GM18907 (cell line): ENCODE results near the gene SIPA1L3.
"Not testable (repeated sequence)": the region's sequence is repeated elsewhere in the genome, so short reads cannot be mapped to it uniquely, and the experiment has no call there.

ENCODE experiments used
- ATAC-seq: cut with Tn5 transposase; IDR thresholded peaks from one replicate; pipeline ENCODE4 v1.9.1; 2021; ENCODE audit warnings: mild to moderate bottlenecking, moderate library complexity; ENCODE audit not compliant: unreplicated experiment

The SIPA1L3 gene

DNA sequence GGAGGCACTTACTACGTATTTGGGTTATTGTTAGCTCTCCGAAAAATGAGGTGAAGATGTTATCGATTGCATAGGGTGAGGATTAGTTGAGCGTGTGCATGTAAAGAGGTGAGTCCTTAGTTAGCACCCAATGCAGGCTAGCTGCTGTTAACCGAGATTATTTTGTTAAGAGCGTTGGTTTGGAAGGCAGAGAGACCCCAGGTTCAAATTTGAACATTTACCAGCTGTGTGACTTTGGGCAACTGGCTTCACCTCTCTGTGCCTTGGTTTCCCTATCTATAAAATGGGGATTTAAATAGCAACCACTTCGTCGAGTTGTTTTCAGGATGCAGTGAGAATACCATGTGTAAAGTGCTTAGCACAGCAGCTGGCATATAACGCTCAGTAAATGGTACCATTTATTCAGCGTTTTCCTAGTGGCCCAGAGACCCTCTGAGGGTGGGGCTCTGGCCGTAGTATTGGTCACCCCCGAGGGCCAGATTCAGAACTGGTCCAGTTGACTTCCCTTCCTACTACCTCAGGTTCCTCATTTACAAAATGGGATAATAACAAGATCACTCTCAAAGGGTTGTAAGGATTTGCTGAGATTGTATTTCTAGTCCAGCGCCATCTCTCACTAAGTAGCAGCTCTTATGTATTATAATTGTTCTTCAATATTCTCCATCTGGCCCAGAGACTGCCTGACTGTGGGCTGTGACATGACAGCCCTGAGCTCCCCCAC, 887 bp downstream of the SIPA1L3 start:
- no peak for ATAC-seq

DNA sequence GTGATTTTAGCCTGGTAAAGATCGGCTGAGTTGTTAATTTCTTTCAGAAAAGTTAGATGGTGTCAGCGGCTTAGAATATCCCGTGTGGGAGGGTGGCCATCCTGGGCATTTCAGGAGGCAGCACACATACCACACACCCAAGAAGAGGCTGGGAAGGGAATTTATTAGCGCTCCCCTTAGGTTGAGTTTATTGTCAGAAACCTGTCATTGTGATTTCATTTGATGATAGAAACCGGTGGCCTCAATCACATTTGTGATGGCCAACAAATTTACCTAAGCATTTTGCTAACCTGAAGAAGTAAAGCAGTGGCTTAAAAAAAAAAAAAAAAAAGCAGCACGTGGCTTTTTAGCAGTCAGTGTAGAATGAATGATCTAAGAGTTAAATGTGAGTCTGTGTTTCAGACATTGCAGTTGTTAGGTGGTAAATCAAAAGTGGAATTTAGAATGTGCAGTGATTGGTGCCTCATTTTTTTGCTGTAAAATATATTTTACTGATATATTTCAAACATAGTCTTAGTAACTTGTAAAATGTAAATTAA, 2.7 kb downstream of the SIPA1L3 start:
- ATAC-seq, result no peak

DNA sequence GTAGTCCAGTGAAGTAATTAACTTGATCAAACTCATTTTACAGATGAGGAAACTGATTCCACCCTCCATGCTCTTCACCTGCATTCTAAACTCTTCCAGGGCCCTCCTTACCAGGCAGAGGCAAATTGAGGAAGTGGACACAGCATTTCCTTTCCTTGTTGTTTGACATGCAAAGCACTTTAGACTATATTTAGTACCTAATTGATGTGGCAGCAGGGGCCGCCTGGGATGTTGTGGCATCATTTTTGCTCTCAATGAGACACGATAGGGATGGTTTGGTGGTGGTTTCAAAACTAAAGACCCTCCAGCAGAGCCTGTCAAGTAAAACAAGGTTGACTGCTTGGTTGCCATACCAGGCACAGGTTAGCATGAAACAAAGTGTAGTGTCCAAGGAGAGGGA, 7.9 kb downstream of the SIPA1L3 start:
- ATAC-seq, result no peak

DNA sequence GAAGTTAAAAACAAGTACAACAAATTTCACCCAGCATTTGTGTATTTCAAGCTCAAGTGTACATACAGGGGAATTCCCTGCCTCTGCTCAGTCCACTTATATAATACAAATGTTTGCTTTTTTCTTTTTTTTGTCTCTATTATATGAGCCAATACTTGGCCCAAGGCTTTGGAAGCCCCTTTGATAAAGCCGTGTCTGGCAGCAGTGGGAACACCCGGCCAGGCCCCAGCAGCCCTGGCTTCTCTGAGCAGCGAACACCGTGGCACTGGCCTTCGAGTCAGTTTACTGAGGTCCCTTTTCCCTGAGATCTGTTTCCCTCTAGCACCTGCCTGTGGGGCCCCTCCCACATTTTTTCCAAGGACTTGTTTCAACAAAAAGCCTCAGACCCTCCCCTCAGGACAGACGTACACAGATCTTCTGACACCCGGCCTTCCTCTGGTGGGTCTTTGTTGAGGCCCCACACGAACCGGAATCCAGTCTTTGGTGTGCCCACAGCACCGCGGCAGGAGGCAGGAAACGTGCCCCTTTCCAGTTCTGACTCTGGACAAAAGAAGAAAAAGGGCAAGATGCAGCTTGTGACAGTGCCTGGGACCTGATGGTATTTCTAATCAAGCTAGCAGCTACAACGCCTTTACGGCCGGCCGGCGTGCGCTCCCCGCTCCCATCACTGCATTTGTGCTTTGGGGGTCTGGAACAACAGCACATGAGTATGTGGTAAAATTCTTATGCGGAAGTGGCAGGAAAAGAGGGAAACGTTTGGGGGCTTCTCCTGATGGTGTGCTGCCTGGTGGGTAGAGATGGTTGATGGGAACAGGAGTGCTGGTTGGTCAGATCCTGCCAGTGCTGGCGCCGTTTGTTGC, 13.8 kb downstream of the SIPA1L3 start:
- no peak for ATAC-seq

DNA sequence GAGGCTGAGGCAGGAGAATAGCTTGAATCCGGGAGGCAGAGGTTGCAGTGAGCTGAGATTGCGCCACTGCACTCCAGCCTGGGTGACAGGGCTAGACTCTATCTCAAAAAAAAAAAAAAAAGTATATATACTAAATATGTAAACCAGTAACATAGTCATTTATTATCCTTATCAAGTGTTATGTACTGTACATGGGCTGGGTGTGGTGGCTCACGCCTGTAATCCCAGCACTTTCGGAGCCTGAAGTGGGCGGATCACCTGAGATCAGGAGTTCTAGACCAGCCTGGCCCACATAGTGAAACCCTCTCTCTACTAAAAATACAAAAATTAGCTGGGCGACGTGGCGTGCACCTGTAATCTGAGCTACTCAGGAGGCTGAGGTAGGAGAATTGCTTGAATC, 17.6 kb downstream of the SIPA1L3 start:
- ATAC-seq, result not testable (repeated sequence)

DNA sequence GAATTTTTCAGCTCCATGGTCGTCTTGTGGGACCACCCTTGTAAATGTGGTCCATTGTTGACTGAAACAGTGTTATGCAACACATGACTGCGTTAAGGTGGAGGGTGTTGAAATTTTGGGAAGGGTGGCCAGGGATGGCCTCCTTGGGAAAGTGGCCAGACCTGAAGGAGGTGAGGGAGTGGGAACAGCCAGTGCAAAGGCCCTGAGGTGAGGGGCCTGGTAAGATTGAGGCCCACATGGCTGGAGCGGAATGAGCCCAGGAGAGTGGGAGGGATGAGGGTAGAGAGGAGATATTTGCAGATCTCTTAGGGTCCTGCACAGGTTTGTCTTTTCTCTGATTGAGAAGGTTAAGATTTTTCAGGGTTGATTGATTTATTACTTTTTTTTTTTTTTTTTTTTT, 18.2 kb downstream of the SIPA1L3 start:
- no peak for ATAC-seq

DNA sequence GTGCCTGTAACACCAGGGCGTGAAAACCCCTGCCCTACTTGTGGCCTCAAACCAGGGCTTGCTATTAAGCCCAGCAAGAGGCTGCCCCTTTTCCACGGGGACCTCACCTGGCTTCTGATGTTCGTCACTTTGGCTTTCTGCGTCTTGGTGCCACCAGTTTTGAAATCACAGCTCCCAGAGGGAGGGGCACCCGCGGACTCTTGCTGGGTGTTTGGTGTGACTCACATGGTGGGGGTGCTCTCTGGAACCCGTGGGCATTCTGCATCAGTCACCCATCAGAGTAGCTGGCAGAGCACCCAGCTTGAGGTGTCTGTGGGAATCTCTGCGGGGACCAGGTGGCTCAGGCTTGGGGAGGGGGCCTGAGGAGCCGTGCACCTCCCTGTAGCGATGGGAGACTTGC, 19.2 kb downstream of the SIPA1L3 start:
- no peak for ATAC-seq

DNA sequence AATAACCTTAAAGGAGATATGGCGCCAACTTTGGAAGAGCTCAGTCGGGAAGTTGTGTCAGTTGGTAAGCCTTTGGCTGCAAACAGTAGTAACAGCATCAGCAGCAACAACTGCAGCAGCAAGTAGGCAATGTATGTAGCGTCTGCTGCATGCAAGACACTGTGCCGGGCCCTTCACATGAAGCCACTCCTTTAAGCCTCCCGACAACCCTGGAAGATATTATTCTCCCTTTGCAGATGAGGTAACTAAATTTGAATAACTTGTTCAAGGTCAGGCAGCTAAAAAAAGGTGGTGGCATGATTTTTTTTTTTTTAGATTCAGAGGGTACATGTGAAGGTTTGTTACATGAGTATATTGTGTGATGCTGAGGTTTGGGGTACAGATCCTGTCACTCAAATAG, 19.7 kb downstream of the SIPA1L3 start:
- ATAC-seq, result no peak

DNA sequence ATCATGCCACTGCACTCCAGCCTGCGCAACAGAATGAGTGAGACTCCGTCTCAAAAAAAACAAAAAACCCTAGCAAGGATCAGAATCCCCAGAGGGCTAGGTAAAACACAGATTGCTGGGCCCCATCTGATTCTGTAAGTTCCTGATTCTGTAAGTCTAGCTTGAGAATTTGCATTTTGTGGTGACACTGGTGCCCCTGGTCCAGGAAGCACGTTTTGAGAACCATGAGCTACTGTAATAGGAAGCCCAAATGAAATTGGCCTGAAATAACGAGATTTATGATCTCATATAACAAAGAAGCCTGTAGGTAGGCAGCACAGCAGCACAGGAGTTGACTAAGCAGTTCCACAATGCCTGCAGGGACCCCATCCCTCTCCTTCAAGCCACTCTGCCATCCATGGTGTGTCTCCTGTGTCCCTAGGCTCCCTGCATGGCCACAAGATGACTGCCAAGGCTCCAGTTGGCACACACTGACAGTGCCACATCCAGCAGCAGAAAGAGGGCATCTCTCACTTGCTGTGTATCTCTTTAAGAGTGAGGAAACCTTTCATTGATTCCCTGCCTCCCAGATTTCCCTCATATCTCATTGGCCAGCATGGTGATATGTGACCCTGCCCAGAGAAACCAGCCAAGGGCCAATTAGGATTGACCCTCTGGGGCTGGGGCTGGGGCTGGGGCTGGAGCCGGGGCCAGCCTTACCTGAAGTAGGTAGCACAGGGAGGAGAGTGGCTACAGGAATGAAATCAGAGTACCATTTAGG, 21.7 kb downstream of the SIPA1L3 start:
- ATAC-seq, result peak; percentile 64

DNA sequence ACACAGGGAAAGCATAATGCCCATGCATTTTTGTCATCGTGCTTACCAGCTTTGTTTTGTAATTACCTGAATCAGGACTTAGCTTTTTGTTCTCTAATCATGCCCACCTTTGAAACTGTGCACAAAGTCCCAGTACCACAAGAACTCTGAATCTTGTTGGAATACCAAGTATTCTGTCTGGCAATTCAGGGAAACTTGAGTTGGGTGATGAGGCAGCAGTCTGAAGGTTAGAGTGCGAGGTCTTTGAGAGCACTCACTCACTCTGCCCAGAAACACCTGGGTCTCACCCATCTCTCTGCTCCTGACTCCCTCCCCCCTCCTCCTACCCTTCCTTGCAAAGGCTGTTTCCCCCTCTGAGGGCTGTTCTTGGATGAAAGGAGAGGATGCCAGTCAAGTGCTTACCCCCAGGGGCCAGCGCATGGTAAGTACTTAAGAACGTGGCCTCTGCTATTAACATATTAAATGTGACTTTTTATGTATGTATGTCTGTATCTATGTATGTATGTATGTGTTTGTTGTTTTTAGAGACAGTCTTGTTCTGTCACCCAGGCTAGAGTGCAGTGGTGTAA, 22.4 kb downstream of the SIPA1L3 start:
- no peak for ATAC-seq

DNA sequence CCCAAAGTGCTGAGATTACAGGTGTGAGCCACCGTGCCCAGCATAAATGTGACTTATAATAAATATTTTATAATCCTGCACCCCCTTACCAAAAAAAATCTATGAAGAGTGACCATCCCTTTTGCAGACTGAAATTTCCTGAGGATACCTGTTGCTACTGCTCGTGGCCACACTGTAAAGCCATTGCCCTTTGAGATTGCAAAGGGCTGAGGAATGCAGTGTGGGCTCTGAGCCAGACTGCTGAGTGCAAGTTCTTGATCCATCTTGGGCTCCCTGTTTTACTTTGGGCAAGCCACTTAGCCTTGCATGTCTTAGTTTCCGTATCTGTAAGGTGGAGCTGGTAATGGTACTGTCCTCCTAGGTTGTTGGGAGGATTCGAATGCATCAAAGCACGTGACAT, 23.4 kb downstream of the SIPA1L3 start:
- no peak for ATAC-seq

DNA sequence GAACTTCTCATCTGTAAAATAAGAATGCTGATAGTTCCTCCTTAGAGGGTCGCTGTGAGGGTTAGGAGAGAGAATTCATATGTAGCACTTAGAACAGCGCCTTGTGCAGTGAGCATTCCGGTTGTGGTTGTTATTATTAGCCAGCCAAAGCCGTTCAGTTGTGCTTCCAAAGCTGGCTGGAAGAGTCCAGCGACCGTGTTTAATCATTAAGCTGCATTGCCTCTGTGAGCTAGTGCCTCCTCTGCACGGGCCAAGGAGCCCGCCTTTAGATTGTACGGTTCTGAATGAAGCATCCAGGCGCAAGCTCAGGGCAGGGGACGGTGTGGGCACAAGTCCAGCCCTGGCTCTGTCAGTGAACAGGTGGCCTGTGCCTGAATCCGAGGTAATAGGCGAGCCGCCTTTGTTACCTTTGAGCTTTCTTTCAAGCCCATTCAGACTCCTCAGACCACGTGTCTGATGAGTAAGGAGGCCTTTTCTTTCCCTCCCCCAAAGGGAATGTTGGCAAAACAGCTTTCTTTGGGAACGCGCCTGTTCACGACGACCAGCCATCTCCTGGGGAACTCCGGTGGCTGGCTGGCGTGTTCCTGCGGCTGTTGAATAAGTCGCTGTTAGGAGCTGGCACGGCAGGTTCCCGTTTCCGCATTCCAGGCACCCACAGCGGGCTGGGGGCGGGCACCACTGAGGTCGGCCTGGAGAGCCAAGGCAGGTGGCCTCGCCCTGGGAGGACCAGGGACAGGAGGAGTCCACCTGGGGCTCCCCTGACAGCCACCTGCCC, 25.1 kb downstream of the SIPA1L3 start:
- peak; percentile 61 for ATAC-seq

DNA sequence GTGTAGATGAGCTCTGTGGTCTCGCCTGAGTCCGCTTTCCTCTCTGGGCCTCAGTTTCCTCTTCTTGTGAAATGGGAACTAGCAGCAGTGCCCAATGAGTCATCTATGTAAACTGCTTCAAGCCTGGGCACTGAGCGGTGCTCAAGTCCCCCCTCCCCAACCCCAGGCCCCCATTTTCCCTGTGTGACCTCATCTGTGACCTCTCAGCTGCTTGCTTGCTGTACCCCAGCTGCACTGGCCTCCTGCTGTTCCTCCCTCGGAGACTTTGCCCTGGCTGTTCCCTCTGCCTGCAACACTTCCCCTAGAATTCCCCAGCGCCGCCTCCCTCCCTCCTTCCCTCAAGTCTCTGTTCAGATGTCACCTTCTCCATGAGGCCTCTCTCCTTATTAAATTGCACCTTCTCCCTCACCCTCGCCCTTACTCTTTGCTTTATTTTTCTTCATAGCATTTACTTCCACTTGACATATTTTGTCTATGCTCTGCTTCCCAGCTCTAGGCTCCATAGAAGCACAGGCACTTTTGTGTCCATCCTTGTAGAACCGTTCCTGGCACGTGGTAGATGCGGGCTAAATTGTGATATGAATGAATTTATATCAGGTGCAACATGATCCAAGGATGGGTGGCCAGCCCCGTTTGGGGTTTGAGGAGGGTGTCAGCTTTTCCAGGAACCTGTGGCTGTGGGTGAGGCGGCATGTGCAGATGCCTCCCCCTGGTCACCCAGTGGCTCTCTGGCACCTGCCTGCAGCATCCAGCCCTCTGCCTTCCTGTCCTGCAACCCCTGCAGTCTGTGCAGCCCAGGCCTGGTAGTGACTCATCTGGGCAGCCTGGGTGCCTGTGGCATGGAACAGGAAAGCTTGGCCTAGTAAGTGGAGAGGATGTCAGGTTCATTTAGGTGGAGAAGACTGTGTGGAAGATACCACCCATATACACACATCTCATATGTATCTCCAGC, 26.3 kb downstream of the SIPA1L3 start:
- ATAC-seq, result no peak

DNA sequence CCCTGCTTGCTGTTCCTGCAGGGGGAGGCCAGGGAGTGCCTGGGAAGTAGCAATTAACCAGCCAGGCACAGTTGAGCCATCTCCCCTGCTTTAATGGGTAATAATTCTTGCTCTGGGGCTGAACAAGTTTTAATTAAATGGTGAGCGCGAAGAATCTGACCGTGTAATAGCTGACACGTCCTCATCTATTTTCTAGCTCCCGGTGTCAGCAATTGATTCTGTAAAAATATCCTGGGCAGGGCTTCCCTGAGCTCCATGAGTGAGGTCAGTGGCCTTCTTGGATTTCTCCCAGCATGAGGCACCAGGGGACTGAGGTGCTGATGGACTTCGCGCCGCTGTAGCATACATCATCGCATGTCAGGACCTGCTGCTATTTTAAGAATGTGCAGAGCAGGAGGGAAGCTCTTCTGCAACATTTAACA, 26.9 kb downstream of the SIPA1L3 start:
- ATAC-seq, result no peak

DNA sequence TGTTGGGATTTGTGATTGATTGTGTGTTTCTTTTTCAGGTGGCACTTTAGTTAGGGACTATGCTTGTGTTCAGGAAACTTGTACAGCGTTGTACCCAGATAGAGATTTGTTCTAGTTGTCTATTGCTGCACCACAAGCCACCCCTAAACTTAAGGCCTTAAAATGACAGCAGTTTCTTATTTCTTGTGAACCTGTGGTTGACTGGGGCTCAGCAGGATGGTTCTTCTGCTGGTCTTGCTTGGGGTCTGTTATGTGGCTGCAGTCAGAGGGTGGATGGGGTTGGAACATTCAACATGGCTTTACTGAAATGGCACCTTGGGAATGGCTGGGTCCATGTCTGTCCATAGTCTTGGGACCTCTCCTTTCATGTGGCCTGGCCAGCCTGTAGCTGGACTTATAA, 28.3 kb downstream of the SIPA1L3 start:
- no peak for ATAC-seq

DNA sequence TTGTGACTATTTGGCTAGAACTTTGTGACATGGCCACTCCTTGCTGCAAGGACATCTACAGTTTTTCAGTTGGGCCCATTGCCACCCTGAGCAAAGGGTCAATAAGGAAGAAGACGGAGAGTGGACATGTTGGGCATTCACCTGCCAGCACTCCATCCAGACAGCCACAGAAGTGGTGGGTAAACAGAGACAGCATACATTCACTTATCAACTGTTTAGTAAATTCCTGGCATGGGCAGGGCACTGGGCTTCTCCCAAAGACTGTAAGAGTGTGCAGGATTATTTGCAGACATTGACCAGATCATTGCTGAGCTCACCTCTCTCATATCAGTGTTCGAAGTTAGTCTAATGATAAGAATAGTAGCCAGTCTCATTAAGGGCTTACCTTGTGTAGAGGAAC, 29.2 kb downstream of the SIPA1L3 start:
- no peak for ATAC-seq

DNA sequence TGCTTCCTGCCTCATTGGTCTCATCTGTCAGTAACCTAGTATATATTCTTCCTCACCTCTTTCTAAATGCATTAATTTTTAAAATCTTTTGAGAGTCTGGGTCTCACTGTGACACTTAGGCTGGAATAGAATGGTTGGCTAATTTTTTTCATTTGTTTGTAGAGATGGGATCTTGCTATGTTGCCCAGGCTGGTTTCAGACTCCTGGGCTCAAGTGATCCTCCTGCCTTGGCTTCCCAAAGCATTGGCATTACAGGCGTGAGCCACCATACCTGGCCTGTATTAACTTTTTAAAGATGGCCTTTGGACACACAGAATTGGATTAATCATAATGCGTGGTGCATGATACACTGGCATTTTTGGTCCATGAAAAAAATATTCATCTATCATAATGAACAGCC, 29.9 kb downstream of the SIPA1L3 start:
- no peak for ATAC-seq

DNA sequence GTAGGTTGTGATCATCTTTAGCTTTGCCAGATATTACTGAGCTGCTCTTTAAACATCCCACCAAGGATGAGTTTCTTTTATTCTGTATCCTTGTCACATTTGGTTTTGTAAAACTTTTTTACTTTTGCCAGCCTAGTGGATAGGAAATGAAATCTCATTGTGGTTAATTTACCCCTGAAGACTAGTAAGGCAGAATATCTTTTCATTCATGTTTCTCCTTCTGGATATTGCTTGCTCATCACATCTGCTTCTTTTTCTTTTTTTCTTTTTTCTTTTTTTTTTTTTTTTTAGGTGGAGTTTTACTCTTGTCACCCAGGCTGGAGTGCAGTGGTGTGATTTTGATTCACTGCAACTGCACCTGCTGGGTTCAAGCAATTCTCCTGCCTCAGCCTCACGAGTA, 31.3 kb downstream of the SIPA1L3 start:
- no peak for ATAC-seq
